ENCODE results near the gene LRP2.

- TF ChIP-seq EP300 (IDR thresholded peaks at IDR 0.05; ENCODE audit: borderline replicate concordance) = no peak
- no peak for TF ChIP-seq TCF12 (IDR thresholded peaks at IDR 0.05; ENCODE audit: low read depth)
- TF ChIP-seq YY1 (IDR thresholded peaks at IDR 0.05; ENCODE audit: low read depth) = no peak
- no peak for TF ChIP-seq MAX (IDR thresholded peaks at IDR 0.05)
- TF ChIP-seq EGR1 (IDR thresholded peaks at IDR 0.05) = no peak
- no peak for TF ChIP-seq RAD21 (IDR thresholded peaks at IDR 0.05; ENCODE audit: low read depth)
- no peak for TF ChIP-seq CREB1 (IDR thresholded peaks at IDR 0.05; ENCODE audit: low read depth)
- TF ChIP-seq ZBTB7A (IDR thresholded peaks at IDR 0.05; ENCODE audit: low read depth) = no peak
- TF ChIP-seq REST (IDR thresholded peaks at IDR 0.05; ENCODE audit: low read depth) = no peak
Observed at GRCh38 chr2:169094676-169095075, 267.7 kb downstream of the LRP2 start.

All from Ishikawa (cell line).